ENCODE data around the gene CDH11. TPM values are rescaled to one million over a fixed set of nuclear protein-coding genes. Genes with fewer than 3 reads are reported as not detected.

The CDH11 gene
- total and polyA plus RNA-seq, 4 donors, result 0.72 to 5.3 (median 1.9) TPM

- TF ChIP-seq TAF1 (conservative IDR thresholded peaks at IDR 0.05), result no peak
These were observed 169.7 kb downstream of the CDH11 start (continued) for GRCh38 chr16:64952177-64952576.

DNA sequence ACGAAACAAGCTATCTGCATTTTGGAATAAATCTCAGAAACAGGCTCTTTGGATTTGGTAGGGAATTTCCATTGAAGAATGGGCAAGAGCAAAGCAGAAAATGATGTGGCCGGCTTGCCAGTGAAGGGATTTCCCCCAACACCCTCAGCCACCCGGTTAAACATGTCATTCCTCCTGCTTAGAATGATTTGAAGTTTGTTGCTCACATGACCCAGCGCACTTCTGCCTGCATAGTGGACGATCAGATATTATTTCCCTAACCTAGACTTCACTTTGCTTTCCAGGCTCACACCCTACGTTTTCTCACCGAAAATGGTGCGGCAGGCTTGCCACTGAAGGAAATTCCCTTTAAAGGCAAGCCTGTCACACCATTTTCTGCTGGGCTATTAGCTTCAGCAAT is 170.7 kb downstream of the CDH11 start:
- no peak for TF ChIP-seq RXRA (IDR thresholded peaks at IDR 0.05)
- TF ChIP-seq, protein P1, sequence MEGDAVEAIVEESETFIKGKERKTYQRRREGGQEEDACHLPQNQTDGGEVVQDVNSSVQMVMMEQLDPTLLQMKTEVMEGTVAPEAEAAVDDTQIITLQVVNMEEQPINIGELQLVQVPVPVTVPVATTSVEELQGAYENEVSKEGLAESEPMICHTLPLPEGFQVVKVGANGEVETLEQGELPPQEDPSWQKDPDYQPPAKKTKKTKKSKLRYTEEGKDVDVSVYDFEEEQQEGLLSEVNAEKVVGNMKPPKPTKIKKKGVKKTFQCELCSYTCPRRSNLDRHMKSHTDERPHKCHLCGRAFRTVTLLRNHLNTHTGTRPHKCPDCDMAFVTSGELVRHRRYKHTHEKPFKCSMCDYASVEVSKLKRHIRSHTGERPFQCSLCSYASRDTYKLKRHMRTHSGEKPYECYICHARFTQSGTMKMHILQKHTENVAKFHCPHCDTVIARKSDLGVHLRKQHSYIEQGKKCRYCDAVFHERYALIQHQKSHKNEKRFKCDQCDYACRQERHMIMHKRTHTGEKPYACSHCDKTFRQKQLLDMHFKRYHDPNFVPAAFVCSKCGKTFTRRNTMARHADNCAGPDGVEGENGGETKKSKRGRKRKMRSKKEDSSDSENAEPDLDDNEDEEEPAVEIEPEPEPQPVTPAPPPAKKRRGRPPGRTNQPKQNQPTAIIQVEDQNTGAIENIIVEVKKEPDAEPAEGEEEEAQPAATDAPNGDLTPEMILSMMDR (IDR thresholded peaks at IDR 0.05; ENCODE audit: low read depth, low read length, missing input control), result no peak
- no peak for TF ChIP-seq EGR1 (IDR thresholded peaks at IDR 0.05; ENCODE audit: low read depth in 2 of 2)
- TF ChIP-seq, protein P2, sequence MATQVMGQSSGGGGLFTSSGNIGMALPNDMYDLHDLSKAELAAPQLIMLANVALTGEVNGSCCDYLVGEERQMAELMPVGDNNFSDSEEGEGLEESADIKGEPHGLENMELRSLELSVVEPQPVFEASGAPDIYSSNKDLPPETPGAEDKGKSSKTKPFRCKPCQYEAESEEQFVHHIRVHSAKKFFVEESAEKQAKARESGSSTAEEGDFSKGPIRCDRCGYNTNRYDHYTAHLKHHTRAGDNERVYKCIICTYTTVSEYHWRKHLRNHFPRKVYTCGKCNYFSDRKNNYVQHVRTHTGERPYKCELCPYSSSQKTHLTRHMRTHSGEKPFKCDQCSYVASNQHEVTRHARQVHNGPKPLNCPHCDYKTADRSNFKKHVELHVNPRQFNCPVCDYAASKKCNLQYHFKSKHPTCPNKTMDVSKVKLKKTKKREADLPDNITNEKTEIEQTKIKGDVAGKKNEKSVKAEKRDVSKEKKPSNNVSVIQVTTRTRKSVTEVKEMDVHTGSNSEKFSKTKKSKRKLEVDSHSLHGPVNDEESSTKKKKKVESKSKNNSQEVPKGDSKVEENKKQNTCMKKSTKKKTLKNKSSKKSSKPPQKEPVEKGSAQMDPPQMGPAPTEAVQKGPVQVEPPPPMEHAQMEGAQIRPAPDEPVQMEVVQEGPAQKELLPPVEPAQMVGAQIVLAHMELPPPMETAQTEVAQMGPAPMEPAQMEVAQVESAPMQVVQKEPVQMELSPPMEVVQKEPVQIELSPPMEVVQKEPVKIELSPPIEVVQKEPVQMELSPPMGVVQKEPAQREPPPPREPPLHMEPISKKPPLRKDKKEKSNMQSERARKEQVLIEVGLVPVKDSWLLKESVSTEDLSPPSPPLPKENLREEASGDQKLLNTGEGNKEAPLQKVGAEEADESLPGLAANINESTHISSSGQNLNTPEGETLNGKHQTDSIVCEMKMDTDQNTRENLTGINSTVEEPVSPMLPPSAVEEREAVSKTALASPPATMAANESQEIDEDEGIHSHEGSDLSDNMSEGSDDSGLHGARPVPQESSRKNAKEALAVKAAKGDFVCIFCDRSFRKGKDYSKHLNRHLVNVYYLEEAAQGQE (IDR thresholded peaks at IDR 0.05), result no peak
- TF ChIP-seq JUND (IDR thresholded peaks at IDR 0.05), result no peak
- no peak for TF ChIP-seq HNF4A (conservative IDR thresholded peaks at IDR 0.05)
- TF ChIP-seq ATF3 (IDR thresholded peaks at IDR 0.05), result no peak
- no peak for TF ChIP-seq ZBTB33 (IDR thresholded peaks at IDR 0.05)
- no peak for TF ChIP-seq HNF4G (IDR thresholded peaks at IDR 0.05)
- TF ChIP-seq GABPA (IDR thresholded peaks at IDR 0.05 in 1 of 2, conservative IDR thresholded peaks at IDR 0.05 in 1 of 2), result no peak
- TF ChIP-seq SP1 (IDR thresholded peaks at IDR 0.05), result no peak
- no peak for TF ChIP-seq YY1 (IDR thresholded peaks at IDR 0.05)
- no peak overlapping the region for H3K9ac ChIP-seq (ENCODE audit: low read depth in 1 of 2, low read length in 2 of 2)
- no peak overlapping the region for H3K4me3 ChIP-seq (ENCODE audit: low read depth in 1 of 3, low read length in 3 of 3)
- no peak overlapping the region for H3K27ac ChIP-seq (ENCODE audit: low read depth in 1 of 2, low read length in 2 of 2)
- no peaks in the 10 kb centered on the region for H3K9me3 ChIP-seq (ENCODE audit: control insufficient read depth in 4 of 4, low read length in 3 of 4)
- H3K27me3 ChIP-seq (ENCODE audit: control insufficient read depth in 4 of 4, insufficient read depth in 4 of 4, low read length in 3 of 4), result peaks cover 0 to 2% (median 0%) of the 10 kb centered on the region in 4 donors
- DNase-seq (ENCODE audit: low spot score), result no peak
- no peaks in the 10 kb centered on the region for H3K4me1 ChIP-seq (ENCODE audit: control insufficient read depth in 4 of 4, insufficient read depth in 4 of 4, low read length in 3 of 4)
- no peaks in the 10 kb centered on the region for H3K36me3 ChIP-seq (ENCODE audit: control insufficient read depth in 4 of 4, insufficient read depth in 3 of 4, low read depth in 1 of 4, low read length in 3 of 4)
- WGBS, result 86% methylated on average over 8 of the region's 8 CpGs

GRCh38 chr16:64950731-64951130 is 171.1 kb downstream of the CDH11 start:
- peaks cover 0 to 2% (median 0%) of the 10 kb centered on the region in 4 donors for H3K27me3 ChIP-seq (ENCODE audit: control insufficient read depth in 4 of 4, insufficient read depth in 4 of 4, low read length in 3 of 4)
- WGBS, result 93% methylated on average over 25 of the region's 25 CpGs
- DNase-seq (ENCODE audit: low spot score), result no peak
- no peak overlapping the region for H3K4me3 ChIP-seq (ENCODE audit: low read depth in 1 of 3, low read length in 3 of 3)
- no peaks in the 10 kb centered on the region for H3K4me1 ChIP-seq (ENCODE audit: control insufficient read depth in 4 of 4, insufficient read depth in 4 of 4, low read length in 3 of 4)
- H3K9ac ChIP-seq (ENCODE audit: low read depth in 1 of 2, low read length in 2 of 2), result no peak overlapping the region
- no peaks in the 10 kb centered on the region for H3K36me3 ChIP-seq (ENCODE audit: control insufficient read depth in 4 of 4, insufficient read depth in 3 of 4, low read depth in 1 of 4, low read length in 3 of 4)
- no peak overlapping the region for H3K27ac ChIP-seq (ENCODE audit: low read depth in 1 of 2, low read length in 2 of 2)
- no peaks in the 10 kb centered on the region for H3K9me3 ChIP-seq (ENCODE audit: control insufficient read depth in 4 of 4, low read length in 3 of 4)
- TF ChIP-seq FOXA2 (IDR thresholded peaks at IDR 0.05), result no peak
- no peak for TF ChIP-seq EGR1 (IDR thresholded peaks at IDR 0.05; ENCODE audit: low read depth in 2 of 2)
- TF ChIP-seq NR2F2 (IDR thresholded peaks at IDR 0.05), result no peak
- no peak for TF ChIP-seq GABPA (IDR thresholded peaks at IDR 0.05 in 1 of 2, conservative IDR thresholded peaks at IDR 0.05 in 1 of 2)
- no peak for TF ChIP-seq JUND (IDR thresholded peaks at IDR 0.05)
- no peak for TF ChIP-seq SP1 (IDR thresholded peaks at IDR 0.05)
- no peak for TF ChIP-seq YY1 (IDR thresholded peaks at IDR 0.05)
- TF ChIP-seq, protein P2 (IDR thresholded peaks at IDR 0.05), result no peak
- no peak for TF ChIP-seq ZBTB33 (IDR thresholded peaks at IDR 0.05)
- TF ChIP-seq RAD21 (IDR thresholded peaks at IDR 0.05), result no peak
- no peak for TF ChIP-seq ATF3 (IDR thresholded peaks at IDR 0.05)

All from liver (tissue), 9 donors.